Stimulated activated CD4-positive, alpha-beta T cell treated with anti-CD3 and anti-CD28 coated beads, Interleukin-1b, Interleukin-23, amount 100 ng/mL, for 1 hour (primary cell): Measurements from ENCODE around the gene ZSCAN21.
A peak's percentile ranks its signal among the peaks of the same experiment; 100 is the strongest.

Experiments
- DNase-seq, 2 donors: peaks; one replicate each; pipeline ENCODE4 v3.0.0-alpha.2; 2020; ENCODE audit warnings: low read depth in 2 of 2

Gene ZSCAN21

DNA sequence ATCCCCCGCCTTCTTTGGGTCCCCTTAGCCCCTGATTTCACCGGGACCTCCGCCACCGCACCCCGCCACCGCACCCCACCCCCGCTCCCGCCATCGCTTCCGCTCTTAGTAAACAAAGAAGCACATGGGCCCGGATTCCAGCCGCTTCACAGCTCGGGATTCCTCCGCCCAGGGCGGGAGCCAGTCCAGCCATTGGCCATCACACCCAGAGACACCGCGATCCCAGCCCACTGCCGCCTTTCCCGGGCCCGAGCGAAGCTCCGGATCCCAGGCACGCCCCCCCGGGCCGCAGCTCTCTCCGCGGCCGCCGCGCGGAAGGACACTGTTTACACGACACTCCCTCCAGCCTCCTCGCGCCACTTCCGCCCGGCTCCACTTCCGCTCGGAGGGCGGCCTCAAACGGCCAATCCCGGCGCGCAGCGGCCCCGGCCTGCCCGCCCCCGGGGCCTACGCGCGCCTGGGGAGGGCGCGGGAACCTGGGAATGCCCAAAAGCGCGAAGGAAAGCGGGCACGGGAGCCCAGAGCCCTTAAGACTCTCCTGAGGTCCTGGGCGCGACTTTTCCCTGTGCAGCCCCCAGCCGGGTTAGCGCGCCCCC lies 50.9 kb downstream of the ZSCAN21 start:
- peak; percentile 60 to 64 for DNase-seq

DNA sequence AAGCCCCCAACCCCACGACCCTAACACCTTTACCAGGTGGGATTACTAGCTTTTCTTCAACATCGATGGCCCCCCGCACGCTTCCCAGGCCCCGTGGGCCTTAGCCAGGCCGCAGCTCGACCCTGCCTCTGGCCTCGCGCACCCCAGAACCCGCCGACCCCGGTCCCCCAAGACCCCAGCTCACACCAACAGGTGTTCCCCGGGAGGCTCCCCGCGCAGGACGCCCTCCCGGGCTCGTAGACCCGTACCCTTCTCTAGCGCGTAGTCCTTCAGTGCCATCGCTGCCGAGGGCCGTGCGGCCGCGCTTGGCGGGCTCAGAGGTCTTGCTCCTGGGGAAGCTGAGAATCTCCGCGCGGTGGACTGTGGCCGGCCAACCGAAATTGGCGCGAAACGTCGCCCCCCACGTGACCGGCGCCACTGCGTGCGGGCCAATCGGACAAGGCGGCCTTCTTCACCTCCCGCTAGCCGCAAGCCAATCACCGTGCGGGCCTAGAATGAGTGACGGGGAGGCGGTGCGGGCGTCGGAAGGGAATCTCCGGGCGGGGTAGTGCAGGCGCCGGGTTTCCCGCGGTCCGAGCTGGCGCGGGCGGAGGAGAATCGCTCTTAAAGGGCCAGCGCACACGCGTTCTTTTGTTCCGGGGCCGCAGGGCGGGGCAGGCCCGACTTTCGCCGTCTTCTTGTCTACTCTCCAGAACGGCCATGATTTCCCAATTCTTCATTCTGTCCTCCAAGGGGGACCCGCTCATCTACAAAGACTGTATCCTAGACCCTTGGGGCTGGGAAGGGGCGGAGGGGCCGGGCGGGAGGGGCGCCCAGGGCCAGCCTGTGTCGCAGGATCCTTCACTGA lies 51.7 kb downstream of the ZSCAN21 start, which contains the start of the genes AP4M1 and MCM7:
TSS of gene AP4M1 (plus strand) at position 628 of the 847 bp plus-strand sequence. CDS start at position 700, 72 bp downstream.
TSS of gene MCM7 (minus strand) at position 382 of the 847 bp plus-strand sequence. CDS start at position 279, 103 bp downstream.
- DNase-seq = peak; percentile 87 to 91

DNA sequence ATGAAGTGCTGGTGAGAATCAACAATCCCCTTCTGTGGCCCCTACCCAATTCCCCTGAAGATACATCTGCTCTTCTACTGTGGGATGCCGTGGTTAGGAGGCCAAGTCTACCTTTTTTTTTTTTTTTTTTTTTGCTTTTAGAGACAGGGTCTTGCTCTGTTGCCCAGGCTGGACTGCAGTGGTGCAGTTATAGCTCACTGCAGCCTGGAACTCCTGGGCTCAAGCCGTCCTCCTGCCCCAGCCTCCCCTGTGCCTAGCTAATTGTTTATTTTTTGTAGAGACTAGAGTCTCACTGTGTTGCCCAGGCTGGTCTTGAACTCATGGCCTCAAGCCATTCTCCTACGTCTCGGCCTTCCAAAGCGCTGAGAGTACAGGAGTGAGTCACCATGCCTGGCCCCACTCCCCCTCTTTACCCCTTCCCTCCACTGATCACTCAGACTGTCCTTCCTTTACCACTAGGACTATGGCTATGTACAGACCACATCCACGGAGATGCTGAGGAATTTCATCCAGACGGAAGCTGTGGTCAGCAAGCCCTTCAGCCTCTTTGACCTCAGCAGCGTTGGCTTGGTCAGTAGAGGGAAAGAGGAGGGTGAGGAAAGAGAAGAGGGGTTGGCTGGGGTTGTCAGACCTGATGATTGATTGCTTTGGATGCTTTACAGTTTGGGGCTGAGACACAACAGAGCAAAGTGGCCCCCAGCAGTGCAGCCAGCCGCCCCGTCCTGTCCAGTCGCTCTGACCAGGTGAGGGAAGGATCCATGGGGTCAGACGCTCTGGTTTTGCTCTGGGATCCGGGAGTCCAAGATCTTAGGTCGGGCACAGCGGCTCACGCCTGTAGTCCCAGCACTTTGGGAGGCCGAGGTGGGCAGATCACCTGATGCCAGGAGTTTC lies 53.6 kb downstream of the ZSCAN21 start:
- DNase-seq = no peak

DNA sequence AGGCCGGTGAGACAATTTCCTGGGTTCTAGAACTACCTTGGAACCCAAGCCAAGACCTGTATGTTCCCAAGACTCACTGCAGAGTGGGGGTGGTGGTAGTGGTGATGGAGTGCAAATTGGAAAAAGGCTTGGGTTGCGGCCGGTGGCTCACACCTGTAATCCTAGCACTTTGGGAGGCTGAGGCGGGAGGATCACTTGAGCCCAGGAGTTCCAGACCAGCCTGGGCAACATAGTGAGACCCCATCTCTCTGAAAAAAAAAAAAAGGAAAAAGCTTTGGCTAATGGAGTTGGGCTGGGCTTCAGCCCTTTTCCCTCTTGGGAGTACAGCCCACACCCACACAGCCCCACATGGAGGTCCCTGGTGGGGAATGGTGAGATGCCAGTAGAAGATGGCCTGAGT lies 56.0 kb downstream of the ZSCAN21 start:
- DNase-seq = no peak

DNA sequence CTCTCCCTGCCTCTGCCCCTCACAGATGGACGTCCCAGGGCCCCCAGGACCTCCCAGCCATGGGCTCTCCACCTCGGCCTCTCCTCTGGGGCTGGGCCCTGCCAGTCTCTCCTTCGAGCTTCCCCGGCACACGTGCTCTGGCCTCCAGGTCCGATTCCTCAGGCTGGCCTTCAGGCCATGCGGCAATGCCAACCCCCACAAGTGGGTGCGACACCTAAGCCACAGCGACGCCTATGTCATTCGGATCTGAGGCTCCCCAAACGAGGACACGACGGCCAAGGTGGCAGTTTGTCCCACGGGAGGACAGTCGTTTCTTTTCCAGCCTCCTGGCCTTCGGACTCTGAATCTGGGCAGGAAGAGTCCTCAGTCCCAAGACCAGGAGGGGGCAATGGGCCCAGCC lies 57.1 kb downstream of the ZSCAN21 start:
- no peak for DNase-seq

DNA sequence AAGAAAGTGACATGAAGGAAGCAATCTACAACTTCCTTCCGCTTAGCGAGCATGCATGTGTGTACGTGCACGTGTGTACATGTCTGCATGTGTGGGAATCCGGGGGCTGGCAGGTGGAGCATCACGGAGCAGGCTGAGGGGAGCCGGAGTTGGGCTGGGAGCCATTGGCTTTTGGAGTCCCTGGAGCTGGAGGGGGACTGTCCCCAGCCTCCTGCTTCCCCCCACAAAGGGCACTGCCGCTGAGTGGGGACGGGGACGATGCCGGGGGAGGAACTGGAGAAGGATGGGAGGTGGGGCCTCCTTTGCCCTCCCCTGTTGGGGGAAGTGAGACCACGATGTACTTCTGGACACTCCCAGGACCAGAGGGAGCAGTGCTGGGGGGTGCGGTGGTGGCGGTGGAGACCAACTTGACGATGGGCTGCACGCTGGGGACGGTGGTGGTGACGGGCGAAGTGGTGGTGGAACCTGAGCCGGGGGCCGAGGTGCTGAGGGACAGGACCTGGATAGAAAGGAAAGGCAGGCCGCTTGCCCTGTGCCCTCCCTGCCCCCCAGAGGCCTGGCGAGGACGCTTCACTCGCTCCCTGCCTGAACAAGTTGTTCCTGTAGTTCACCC lies 57.7 kb downstream of the ZSCAN21 start:
- DNase-seq = no peak

DNA sequence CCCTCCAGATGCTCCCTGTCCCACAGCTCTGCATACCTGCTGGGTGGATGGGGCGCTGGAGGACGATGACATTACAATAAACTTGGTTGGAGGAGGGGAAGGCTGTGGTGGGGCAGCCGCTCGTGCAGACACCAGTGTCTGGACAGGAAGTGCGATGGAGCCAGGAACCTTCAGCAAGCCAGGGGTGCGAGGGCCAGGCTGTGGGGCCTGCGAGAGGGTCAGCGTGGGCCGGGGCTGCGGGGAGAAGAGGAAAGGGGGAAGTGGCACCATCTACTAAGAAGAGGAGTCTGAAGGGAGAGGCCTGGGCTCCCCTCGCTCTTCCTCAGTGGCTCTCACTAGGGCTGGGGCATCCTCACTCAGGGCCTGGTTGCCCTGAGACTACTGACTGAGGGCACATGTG lies 58.3 kb downstream of the ZSCAN21 start:
- no peak for DNase-seq

DNA sequence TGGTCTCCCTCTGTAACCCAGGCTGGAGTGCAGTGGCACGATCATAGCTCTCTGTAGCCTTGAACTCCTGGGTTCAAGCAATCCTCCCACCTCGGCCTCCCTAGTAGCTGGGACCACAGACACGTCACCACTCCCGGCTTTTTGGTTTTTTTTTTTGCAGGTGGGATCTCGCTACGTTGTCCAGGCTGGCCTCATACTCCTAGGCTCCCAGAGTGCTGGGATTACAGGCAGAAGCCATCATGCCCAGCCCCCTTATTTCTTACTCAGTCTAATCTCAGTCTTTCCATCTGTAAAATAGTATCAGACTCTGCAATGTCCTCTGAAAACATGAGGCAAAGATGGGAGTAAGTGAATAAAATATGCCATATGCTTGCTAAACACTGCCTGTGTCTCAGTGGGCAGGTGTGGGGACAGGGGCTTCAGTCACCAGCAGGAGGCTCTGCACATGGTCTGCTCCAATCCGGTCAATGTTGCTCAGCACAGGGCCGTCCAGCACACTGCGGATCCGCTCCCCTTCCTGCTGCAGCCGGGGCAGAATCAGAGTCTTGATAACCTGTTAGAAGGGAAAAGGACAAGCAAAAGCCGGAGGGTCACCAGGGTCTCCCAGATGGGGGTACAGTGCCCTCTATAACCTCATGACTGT lies 60.1 kb downstream of the ZSCAN21 start:
- no peak for DNase-seq

DNA sequence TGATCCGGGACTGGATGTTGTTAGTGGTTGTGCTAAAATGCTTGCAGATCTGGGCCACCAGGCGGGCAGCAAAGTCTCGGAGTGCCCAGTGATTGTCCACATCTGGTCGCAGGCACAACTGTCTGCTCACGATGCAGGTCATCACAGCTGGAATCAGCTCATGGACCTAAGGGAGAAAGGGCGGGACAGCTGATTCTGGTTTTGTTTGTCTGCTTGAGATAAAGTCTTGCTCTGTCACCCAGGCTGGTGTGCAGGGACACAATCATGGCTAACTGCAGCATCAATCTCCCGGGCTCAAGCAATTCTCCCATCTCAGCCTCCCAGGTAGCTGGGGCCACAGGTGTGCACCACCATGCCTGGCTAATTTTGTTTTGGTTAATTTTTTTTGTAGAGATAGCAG lies 61.6 kb downstream of the ZSCAN21 start:
- no peak for DNase-seq

DNA sequence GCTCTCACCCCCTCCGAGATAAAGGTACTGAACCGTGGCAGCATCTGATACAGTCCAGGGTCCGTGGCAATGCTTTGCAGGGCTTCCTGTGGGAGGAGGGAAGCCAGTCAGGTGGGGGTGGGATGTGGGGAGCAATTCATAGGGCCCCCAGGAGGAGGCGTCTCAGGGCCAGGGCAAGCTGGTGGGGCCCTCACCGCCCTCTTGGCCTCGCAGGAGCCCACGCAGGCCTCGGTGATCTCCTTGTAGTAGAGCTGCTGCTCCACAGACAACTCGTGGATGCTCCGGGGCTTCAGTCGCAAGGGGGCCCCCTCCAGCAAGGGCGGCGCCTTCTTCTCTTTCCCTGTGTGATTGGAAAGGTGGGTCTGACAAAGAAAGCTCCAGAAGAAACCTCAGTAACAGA lies 62.3 kb downstream of the ZSCAN21 start:
- DNase-seq = no peak
